ENCODE data around the gene FRS2.

DNA sequence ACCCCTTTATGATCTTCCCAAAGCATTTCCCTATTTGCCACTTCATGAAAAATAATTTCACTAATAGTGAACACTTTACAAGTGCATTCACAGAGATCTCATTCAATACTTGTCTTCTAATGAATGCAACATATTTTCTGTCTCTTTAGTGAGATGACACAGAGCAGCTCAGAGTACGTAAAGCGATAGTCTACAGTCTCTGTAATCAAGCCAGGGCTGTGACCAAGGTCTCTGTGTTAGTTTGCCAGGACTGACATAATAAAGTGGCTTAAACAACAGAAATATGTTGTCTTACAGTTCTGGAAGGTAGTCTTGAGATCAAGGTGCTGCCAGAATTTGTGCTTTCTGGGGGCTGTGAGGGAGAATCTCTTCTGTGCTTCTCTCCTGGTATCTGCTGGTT, 33.1 kb upstream of the FRS2 start:
- no peak for TF ChIP-seq CTCF (conservative IDR thresholded peaks at IDR 0.05; ENCODE audit: low read depth, low read length)
- TF ChIP-seq EZH2 (IDR thresholded peaks at IDR 0.05; ENCODE audit: low read length, unreplicated experiment): no peak

All from PC-3 (cell line).